NT2/D1 (cell line): Measurements from ENCODE around the gene MMP11.

Experiments used
- SUZ12 ChIP-seq: IDR thresholded peaks from 2 replicates; pipeline ENCODE4 v1.6.1; 2011; ENCODE audit not compliant: insufficient read length, insufficient read depth; ENCODE audit errors: extremely low read depth
- YY1 ChIP-seq: IDR thresholded peaks from 2 replicates; pipeline ENCODE4 v1.6.1; 2011; ENCODE audit not compliant: insufficient read length, insufficient read depth
- ZNF274 ChIP-seq: IDR thresholded peaks from 2 replicates; pipeline ENCODE4 v1.6.1; 2011; ENCODE audit warnings: mild to moderate bottlenecking, low read depth, low read length

GRCh38 chr22:23789638-23790037, 17.0 kb downstream of the MMP11 start:
- TF ChIP-seq YY1 (no peak), ZNF274 (no peak), SUZ12 (no peak)
